HG02840 (cell line): ENCODE data around the gene PLXDC2.
"Not testable (repeated sequence)": the region's sequence is repeated elsewhere in the genome, so short reads cannot be mapped to it uniquely, and the experiment has no call there.

Experiments
- ATAC-seq: cut with Tn5 transposase; IDR thresholded peaks from one replicate; pipeline ENCODE4 v1.9.1; 2021; ENCODE audit warnings: mild to moderate bottlenecking, moderate library complexity, moderate number of reproducible peaks; ENCODE audit not compliant: unreplicated experiment, low FRiP score

Gene PLXDC2

DNA sequence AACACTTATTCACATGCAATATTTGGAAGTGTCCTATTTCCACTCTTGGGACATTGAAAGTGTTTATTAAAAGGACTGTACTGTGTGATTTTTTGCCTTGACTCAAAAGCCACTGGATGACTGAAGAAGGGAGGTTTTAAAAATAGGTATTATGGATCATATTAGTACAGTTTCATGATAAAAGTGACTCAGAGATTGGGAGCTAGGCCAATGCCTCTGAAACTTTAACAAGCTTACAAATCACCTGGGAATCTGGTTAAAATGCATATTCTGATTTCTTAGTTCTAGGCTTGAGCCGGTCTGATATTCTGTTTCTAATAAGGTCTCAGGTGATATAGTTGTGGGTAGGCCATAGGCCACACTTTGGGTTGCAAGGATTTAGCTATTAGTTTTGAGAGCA is 191.2 kb downstream of the PLXDC2 start:
- no peak for ATAC-seq

DNA sequence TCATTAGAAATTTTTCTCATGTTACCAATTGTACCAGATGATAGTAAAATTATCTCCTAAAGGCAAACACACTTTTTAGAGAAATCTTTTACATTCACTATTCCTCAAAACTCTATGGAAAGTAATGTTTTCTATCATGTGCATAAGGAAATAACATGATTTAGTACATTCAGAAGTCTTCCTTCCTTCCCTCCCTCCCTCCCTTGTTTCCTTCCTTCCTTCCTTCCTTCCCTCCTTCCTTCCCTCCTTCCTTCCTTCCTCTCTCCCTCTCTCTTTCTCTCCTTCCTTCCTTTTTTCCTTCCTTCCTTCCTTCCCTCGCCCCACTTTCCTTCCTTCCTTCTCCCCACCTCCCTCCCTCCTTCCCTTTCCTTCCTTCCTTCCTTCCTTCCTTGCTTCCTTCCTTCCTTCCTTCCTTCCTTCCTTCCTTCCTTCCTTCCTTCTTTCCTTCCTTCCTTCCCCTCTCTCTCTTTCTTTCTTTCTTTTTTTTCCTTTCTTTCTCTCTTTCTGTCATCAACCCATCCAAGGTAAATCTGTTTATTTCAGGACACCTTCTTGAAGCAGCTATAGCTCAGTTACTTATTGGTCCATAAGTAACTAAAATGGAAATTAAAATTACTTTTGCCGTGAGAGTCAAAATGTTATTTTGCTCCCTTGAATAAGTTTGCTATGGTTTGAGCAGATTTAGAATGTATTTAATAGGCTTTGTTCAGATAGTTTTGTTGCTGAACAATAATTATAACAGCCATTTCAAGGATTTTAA is 197.9 kb downstream of the PLXDC2 start:
- no peak for ATAC-seq

DNA sequence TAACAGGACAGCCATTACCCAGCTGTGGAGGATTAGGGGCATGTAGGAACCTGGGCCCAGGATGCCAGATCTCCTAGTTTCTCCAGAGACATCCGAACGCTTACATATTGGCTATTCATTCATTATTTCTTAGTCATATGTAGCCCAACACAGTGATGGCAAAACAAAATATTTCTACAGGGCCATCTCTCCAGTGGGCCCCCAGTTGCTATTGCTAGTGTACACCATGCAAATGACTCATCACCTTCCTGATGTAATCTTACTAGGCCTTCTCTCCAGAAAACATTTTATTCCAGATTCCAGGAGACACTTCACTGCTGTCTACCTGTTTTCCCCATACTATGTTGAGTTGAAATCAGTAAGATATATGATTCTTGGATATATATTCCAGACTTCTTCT is 201.7 kb downstream of the PLXDC2 start:
- no peak for ATAC-seq

DNA sequence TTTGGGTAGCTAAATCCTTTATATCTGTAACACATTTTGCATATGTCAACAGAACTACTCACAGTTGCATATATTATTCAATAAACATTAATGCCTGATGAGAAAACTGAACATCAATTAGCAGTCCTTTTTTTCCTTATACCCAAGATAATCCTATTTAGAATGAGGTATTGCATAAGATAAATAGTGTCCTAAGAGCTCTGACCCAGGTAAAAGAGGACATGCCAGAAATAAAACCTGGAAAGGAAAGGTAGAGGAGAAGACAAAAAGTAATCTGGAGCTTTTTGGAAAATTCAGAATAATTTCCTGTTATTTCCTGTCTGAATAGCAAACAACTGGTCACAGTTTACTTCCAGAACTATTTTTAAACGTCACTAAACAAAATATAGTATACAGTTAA is 204.4 kb downstream of the PLXDC2 start:
- no peak for ATAC-seq

DNA sequence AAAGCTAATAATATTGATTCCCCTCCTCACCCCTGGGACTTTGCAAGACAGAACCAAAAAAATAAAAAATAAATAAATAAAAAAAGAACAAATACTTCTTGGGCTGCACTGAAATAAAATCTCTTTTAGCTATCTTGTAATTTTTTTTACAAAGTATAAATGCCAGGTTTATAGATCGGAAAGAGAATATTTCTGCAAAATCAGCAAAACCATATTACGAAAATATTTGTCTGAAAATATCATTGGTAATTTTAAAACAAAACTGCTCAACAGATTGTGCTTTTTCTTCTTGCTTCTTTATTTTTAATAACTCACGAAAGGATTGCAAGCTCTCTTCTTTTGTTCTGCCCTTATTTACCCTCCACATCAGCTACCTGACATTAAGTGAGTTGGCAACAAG is 213.3 kb downstream of the PLXDC2 start:
- ATAC-seq = no peak

DNA sequence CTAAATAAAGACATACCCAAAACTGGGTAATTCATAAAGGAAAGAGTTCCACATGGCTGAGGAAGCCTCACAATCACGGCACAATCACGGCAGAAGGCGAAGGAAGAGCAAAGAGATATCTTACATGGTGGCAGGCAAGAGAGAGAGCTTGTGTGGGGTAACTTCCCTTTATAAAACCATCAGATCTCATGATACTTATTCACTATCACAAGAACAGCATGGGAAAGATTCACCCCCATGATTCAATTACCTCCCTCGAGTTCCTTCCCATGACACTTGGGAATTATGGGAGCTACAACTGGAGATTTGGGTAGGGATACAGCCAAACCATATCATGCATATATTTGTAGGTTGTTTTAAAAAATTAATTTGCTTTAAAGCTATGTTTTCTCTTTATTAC is 217.2 kb downstream of the PLXDC2 start:
- ATAC-seq = no peak

DNA sequence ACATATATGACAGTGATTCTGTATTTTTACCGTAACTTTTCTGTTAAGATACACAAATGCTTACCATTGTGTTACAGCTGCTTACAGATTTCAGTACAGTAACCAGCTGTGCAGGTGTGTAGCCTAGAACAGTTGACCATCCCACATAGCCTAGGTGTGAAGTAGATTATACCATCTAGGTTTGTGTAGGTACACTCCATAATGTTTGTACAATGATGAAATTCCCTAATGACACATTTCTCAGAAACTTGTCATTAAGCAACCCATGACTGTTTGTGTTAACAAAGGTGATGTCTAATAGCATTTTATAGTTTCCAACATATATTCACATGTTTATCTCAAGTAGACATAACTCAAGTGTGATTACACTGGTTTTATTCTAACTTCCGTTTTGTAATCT is 218.5 kb downstream of the PLXDC2 start:
- no peak for ATAC-seq

DNA sequence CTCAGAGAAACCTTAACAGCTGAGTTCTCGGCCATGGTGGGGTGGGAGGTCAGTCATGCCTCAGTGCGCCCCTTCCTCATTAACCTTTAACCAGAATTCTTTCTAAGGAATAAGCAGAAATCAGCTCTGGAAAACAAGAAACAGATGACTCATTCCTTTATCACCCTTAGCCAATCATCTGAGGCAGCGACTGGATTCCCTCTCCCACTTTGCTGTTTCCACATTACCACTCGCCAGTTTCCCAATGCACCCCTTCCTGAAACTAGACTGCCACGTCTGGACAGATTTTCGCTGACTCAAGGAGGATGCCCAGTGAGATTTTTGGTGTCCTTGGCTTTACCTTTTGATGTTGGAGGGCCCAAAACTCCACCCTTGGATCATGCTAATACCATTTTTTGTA is 223.8 kb downstream of the PLXDC2 start:
- ATAC-seq = no peak

DNA sequence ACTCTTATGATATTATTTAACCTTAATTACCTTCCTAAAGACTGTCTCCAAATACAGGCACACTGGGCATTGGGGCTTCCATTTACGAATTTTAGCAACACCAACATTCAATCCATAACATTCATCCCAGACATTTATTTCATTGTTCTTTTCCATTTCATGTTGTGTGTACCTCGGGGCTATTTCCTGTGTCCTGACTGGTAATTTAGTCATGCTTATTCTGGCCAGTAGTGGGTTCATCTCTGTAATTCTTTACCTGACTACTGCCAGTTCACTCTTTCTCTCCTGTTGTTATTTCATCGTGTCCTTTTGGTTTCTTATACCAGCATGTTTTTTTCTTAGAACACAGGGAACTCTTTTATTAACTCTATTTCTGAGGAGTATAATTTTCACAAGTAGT is 225.7 kb downstream of the PLXDC2 start:
- ATAC-seq = no peak

DNA sequence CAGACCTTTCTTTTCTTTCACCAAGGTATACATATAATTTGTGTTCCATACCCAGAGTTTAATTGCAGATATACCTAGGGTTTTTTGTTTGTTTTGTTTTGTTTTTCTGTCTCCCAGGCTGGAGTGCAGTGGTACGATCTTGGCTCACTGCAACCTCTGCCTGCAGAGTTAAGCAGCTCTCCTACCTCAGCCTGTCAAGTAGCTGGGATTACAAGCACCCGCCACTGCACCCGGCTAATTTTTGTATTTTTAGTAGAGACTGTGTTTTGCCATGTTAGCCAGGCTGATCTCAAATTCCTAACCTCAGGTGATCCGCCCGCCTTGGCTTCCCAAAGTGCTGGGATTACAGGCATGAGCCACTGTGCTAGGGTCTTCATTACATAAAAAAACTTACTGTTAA is 228.9 kb downstream of the PLXDC2 start:
- ATAC-seq = not testable (repeated sequence)

DNA sequence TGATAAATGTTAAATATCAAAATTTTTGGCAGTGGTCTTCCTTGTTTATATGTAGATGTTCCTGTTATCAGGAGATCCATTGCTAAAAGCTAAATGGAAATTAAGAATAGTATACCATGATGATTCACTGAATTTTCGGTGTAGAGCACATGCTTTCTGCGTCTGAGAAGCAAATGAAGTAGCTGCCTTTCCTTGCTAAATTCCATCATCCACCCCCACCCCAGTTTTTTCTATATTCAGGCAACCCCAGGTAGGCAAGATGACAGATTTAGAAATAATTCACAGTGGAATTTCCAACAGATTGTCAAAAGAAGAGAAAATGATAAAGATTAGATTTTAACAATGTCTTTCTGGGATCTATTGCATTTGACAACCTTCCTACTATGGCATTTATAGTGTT is 231.9 kb downstream of the PLXDC2 start:
- ATAC-seq = no peak

DNA sequence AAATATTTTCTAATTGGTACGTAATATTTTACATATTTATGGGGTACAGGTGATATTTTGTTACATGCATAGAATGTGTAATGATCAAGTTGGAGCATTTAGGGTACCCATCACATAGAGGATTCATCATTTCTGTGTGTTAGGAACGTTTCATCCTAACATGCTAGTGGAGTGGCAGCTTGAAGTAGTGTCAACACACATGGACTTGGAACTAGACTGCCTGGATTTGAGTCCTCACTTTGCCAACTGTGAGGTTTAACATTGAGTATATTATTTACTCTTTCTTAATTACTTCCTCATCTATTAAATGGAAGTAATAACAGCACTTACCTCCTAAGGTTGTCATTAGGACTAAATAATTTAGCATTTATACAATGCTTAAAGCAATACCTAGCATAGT is 241.9 kb downstream of the PLXDC2 start:
- no peak for ATAC-seq

DNA sequence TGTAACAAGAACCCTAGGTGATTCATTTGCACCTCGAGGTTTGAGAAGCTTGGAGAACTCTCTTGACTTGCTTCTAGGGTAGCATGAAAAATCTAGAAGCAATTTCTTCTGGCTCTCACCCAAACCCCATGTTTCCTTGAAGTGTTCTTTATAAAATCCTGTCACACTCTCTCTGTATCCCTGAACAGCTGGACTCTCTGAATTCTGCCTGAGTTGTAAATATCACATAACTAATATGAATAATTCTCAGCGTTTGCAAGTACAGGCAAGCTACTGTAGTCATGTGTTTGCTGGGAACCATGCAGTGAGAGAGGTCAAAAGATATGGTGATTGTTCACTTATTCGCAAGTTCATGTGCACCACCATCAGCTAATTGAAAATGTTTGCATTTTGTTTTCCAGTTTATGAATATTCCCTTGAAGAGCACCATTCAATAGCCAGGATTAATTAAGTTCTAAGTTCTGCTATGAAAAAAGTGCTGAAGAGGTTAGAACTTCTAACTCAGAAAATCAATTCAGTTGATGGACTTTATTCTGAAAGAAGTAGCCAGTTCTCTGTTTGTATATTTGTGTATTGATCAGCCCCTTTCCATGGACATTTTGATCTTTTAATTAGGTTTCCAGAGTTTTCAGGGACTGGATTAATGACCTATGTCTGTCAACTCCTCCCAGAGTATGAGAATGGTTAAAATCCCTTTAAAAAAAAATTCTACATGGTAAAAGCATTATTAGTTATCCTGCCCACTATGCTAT is 243.0 kb downstream of the PLXDC2 start:
- ATAC-seq = no peak

DNA sequence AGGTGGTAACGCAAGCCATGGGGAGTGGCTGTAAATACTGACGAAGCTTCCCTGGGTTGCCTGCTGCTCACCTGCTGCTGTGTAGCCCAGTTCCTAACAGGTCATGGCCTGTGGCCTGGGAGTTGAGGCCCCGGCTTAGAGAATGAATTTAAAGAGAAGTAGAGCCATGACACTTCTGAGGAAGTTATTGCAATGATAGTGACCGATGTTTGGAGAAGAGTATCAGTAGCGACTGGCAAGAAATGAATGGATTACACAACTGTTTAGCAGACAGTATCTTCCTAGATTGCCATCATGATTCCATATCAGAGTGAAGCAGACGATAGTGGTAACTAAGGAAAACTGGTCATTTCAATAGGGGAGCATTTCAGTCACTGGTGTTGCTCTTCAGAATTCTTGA is 249.6 kb downstream of the PLXDC2 start:
- no peak for ATAC-seq

DNA sequence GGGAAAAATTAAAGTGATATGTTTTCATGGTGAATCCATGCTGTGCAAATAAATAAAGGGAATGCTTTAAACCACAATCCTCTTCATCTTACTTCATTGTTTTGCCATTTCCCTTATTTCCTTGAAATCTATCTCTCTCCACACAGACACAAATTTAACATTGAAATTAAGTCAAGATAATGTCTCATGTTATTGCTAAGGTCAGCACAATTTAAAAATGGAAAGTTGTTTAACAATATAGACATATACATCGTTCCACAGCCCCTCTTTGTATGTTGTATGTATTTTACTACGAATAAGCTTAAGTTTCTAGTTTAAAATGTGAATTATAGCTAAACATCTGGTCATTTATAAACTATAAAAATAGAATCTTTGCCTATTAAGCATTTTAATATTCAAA is 256.9 kb downstream of the PLXDC2 start:
- no peak for ATAC-seq

DNA sequence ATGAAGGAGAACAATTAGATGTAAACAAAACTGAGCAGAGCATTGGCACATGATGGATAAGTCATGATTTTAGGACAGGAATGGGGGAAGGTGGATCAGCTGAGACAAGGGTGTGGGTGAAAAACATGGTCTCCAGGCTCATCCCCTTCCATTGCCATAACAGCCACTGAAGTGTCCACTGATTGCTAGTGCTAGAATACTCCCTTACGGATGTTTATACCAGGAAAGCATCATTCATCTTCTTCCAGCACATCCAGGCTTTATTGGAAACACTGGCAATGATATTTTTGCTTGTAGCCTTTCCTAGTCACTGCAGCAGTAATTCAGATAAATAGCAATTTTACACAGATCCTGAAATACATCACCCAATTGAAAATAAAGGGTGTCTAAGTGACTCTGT is 259.5 kb downstream of the PLXDC2 start:
- no peak for ATAC-seq

DNA sequence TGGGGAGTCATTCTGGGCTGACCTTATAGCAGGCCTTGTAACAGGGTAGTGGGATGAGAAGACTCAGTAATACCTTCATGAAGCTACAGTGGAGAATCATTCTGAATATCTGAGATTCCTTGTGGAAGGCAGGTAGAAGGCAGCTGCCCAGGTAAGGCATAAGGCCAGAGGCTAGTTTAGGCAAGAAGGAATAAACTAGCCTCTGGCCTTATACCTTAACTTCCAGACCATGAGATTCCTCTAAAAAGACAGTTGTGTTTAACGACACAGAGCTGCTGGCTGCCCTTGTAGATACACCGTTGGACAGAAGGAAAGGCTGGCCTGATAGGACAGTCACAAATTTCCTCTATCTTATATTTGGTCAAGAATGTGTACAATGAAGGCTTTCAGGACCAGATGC is 268.2 kb downstream of the PLXDC2 start:
- no peak for ATAC-seq

DNA sequence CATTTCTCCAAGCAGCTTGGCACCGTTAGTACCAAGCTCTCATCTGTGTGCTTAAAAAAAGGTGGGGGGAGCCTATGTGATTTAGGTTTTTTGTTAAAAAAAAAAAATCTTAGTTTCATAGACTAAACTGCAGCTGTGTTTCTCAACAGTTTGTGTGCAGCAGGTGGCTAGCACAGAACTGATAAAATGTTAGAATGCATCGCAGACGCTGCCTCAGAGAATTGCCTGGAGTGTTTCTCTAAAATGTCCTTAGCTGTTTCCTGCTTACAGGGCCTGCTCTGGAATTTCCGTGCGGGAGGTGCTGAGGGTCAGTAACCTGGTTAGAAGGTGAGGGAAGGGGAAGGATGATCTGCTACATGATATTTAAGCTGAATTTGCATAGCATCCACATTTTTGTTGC is 268.9 kb downstream of the PLXDC2 start:
- no peak for ATAC-seq

DNA sequence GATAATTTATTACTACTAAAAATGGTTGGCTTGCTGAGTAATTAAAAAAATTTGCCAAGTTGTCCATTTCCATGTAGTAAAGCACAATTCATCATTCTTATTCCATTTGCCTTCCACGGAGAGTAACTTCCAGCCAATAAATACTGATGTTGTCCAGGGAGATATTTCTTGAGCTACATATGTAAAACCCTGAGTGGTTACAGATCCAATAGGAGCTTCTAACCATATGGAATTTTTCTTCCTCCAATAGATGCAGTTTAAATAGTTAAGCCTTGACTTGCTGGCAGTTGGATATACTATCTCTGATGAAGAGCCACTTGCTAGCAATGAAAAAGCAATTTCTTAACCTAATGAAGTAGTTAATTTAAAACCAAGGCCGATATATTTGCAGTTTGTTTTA is 271.1 kb downstream of the PLXDC2 start:
- ATAC-seq = no peak

DNA sequence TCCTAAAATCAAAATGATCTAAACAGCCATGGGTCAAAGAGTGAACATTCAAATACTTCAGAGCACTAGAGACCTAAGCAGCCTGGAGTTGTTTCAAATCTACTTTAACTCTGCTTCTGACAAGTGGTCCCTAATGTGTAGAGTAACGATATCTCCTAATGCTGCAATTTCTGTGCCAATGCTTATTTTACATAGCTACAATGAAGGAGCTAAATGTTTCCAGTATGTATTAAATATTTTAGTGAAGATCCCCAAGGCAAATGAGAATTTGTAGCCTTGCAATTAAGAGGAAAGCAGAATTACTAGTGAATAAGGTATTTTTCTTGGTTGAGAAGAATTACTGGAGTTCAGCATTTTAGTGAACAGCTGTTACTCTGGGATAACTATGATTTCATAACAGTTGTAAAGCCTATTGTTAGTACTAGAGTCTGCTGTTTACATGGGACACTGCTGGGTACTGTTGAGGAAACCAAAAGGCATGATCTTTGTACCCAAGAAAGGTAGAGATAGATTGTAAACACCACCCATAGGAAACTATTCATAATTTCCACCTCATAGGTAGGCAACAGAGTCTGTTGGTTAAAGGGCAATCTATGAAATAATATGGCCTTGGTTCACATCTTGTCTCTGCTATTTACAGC is 271.9 kb downstream of the PLXDC2 start:
- ATAC-seq = no peak

DNA sequence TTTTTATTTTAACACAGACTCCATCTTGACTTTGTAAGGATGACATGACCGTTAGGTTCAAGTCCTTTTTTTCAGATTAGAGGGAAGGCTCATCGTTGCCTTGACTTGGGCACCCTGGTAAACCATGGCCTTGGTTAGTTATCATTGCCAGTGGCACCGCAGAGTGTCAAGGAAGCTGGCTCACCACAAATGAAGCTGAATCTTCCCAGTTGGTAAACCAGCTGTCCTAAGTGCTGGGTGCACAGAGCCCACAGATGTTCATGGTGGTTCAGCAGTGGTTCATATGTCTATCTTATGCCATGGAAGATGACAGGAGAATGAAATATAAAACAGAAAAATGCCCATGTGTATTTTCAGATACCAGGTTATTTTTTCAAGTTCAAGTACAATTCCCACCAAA is 273.6 kb downstream of the PLXDC2 start:
- ATAC-seq = no peak

DNA sequence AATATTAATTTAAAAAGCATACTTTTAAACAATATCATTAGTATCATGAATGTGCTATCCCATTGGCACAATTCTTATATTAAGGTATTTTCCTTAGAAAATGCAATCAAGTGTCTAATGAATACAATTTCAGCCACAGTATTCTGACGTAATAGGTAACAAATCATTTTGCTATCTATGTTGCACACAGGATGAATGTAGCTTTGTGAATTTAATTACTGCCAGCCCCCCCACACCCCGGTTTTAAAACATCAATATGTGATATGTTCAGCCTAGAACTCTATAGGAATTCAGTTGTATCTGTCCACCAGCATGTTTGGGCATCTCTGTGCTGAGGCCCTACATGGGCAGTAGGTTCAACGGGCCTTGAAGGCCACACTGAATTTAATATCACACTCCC is 274.6 kb downstream of the PLXDC2 start:
- no peak for ATAC-seq
